ENCODE measurements around the gene RNASE1. TPM values are rescaled to one million over a fixed set of nuclear protein-coding genes. Genes with fewer than 3 reads are reported as not detected.

RNASE1 gene
- total and polyA plus RNA-seq, 4 experiments from 2014 or later: 4.9 to 5.3 TPM; not detected in 2

DNA sequence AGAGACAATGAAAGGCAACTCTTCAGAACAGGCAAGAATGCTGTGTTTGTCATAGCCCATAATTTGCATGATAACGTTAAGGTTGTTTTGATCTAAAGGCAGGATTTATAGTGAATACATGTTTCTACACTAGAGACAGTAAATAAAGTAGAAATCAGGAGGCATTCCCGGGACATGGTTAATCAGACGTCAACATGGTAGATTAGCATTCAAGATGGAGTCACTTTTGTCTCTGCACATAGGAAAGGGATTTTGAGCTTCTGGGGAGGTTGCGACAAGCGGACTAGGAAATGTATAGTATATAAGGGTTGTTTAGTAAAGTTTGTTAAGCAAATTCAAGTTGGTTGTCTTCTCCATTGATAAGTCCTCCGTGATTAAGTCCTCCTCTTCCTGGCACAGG, 2.8 kb upstream of the RNASE1 start:
- Histone ChIP-seq H3K9me3 (ENCODE audit: control insufficient read depth in 1 of 2, low read length in 2 of 2) (no peaks in the 10 kb centered on the region), H3K27ac (ENCODE audit: low read depth, low read length) (no peak overlapping the region), H3K4me3 (ENCODE audit: low read length in 2 of 2) (no peak overlapping the region), H3K4me1 (ENCODE audit: insufficient read depth, low read length) (no peaks in the 10 kb centered on the region), H3K27me3 (ENCODE audit: insufficient read depth, low read length) (no peaks in the 10 kb centered on the region), H3K36me3 (ENCODE audit: insufficient read depth, low read length) (no peaks in the 10 kb centered on the region)
- no peak for DNase-seq
- intact Hi-C loops (cut with micrococcal nuclease): no loop called here
- Mint-ChIP-seq H3K9me3 (no peaks in the 10 kb centered on the region), H3K27ac (no peak overlapping the region), H3K27me3 (peaks cover 7 to 20% of the 10 kb centered on the region in 2 donors), H3K36me3 (no peaks in the 10 kb centered on the region), H3K4me1 (peaks cover 0 to 5% (median 3%) of the 10 kb centered on the region in 4 donors), H3K4me3 (no peak overlapping the region)
- ChIA-PET POLR2A (ENCODE audit: partially characterized antibody) (no interaction called here), CTCF (ENCODE audit: partially characterized antibody) (no interaction called here)

DNA sequence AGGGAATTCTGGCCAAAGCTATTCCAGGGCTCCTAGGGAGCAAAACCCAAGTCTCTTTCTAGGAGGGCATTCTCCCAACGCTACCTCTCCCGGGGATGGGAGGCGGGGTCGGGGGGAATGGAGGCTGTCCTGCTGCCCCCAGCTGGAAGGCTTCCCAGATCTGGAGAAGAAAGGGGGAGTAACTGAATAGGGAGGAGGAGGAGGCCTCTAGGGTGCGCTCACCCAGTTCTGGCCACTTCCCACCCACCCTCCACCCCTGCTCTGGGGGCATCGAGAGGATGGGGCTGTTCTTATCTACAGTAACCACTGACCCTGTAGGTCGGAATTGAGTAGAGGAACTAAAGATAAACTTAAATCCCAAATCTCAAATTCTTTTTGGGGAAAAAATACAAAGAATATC, 579 bp upstream of the RNASE1 start:
- no peak overlapping the region for H3K27ac Mint-ChIP-seq

DNA sequence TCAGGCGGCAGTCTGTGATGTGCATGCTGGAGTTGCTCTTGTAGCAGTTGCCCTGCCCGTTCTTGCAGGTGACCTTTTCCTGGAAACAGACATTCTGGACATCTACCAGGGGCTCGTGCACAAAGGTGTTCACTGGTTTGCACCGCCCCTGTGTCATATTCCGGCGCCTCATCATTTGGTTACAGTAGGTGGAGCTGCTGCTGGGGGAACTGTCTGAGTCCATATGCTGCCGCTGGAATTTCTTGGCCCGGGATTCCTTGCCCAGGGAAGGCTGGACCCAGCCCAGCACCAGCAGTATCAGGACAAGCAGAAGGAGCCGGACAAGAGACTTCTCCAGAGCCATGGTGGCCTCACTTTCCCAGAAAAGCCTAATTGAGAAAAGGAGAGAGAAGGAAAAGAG, 918 bp downstream of the RNASE1 start:
- H3K36me3 ChIP-seq (ENCODE audit: insufficient read depth, low read length): no peaks in the 10 kb centered on the region
- no peak overlapping the region for H3K4me3 Mint-ChIP-seq
- no peak overlapping the region for H3K4me3 ChIP-seq (ENCODE audit: low read length in 2 of 2)
- peaks cover 0 to 5% (median 3%) of the 10 kb centered on the region in 4 donors for H3K4me1 Mint-ChIP-seq
- no peaks in the 10 kb centered on the region for H3K9me3 Mint-ChIP-seq
- no peaks in the 10 kb centered on the region for H3K27me3 ChIP-seq (ENCODE audit: insufficient read depth, low read length)
- POLR2A ChIA-PET (ENCODE audit: partially characterized antibody): no interaction called here
- no peaks in the 10 kb centered on the region for H3K36me3 Mint-ChIP-seq
- no peak overlapping the region for H3K27ac ChIP-seq (ENCODE audit: low read depth, low read length)
- H3K27ac Mint-ChIP-seq: peak overlapping the region in 1 of 7 donors; percentile 34
- no peaks in the 10 kb centered on the region for H3K4me1 ChIP-seq (ENCODE audit: insufficient read depth, low read length)
- no peaks in the 10 kb centered on the region for H3K9me3 ChIP-seq (ENCODE audit: control insufficient read depth in 1 of 2, low read length in 2 of 2)
- H3K27me3 Mint-ChIP-seq: peaks cover 8 to 16% of the 10 kb centered on the region in 2 donors
- CTCF ChIA-PET (ENCODE audit: partially characterized antibody): no interaction called here
- intact Hi-C loops (cut with micrococcal nuclease): no loop called here
- no peak for DNase-seq

More for the DNA sequence above, 579 bp upstream of the RNASE1 start:
- no peaks in the 10 kb centered on the region for H3K4me1 ChIP-seq (ENCODE audit: insufficient read depth, low read length)
- H3K9me3 Mint-ChIP-seq: no peaks in the 10 kb centered on the region
- no peaks in the 10 kb centered on the region for H3K36me3 ChIP-seq (ENCODE audit: insufficient read depth, low read length)
- H3K27me3 ChIP-seq (ENCODE audit: insufficient read depth, low read length): no peaks in the 10 kb centered on the region
- intact Hi-C loops (cut with micrococcal nuclease): no loop called here
- DNase-seq: no peak
- H3K4me1 Mint-ChIP-seq: peaks cover 0 to 5% (median 3%) of the 10 kb centered on the region in 4 donors
- H3K4me3 ChIP-seq (ENCODE audit: low read length in 2 of 2): no peak overlapping the region
- no peaks in the 10 kb centered on the region for H3K9me3 ChIP-seq (ENCODE audit: control insufficient read depth in 1 of 2, low read length in 2 of 2)
- H3K36me3 Mint-ChIP-seq: no peaks in the 10 kb centered on the region
- H3K4me3 Mint-ChIP-seq: no peak overlapping the region
- peaks cover 8 to 18% of the 10 kb centered on the region in 2 donors for H3K27me3 Mint-ChIP-seq
- H3K27ac ChIP-seq (ENCODE audit: low read depth, low read length): no peak overlapping the region
- ChIA-PET POLR2A (ENCODE audit: partially characterized antibody) (no interaction called here), CTCF (ENCODE audit: partially characterized antibody) (no interaction called here)

DNA sequence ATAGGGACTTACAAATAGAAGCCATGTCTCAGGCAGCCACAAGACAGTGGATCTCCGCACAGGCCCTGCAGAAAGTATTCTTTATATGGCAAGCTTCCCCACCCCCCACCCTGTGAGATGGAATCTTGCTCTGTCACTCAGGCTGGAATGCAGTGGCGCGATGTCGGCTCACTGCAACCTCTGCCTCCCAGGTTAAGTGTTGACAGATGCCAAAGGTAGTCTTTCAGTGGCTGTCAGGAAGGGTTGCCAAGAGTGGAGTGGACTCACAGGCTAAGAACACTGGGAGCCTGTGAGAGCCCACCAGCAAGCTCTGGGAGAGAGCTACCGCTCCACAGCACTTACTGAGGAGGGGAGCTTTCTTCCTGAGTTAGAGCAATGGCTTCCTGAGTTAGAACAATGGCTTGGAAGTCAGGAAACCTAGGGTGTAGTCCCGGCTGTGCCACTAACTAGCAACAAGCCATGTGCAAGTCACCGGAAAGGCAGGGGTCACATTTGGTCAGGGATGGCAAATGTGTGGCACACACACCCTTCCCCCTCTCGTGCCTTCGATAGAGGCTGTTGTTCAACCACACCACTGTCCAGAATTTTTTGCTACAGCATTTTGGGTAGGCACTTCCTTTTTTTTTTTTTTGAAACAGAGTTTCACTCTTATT, 2.6 kb downstream of the RNASE1 start:
- H3K27ac Mint-ChIP-seq: no peak overlapping the region
- Histone ChIP-seq H3K36me3 (ENCODE audit: insufficient read depth, low read length) (no peaks in the 10 kb centered on the region), H3K9me3 (ENCODE audit: control insufficient read depth in 1 of 2, low read length in 2 of 2) (no peaks in the 10 kb centered on the region), H3K4me1 (ENCODE audit: insufficient read depth, low read length) (no peaks in the 10 kb centered on the region), H3K27me3 (ENCODE audit: insufficient read depth, low read length) (no peaks in the 10 kb centered on the region), H3K4me3 (ENCODE audit: low read length in 2 of 2) (no peak overlapping the region), H3K27ac (ENCODE audit: low read depth, low read length) (no peak overlapping the region)
- H3K4me3 Mint-ChIP-seq: no peak overlapping the region
- H3K27me3 Mint-ChIP-seq: peaks cover 3 to 11% of the 10 kb centered on the region in 2 donors
- CTCF ChIA-PET (ENCODE audit: partially characterized antibody): interaction anchor here (1.5 kb wide), 1 partner anchor 171 kb away, joined by 4 read pairs; no protein-coding TSS in a partner anchor
- intact Hi-C loops (cut with micrococcal nuclease): no loop called here
- no peak for DNase-seq
- H3K4me1 Mint-ChIP-seq: peaks cover 0 to 5% (median 3%) of the 10 kb centered on the region in 4 donors
- POLR2A ChIA-PET (ENCODE audit: partially characterized antibody): no interaction called here
- H3K9me3 Mint-ChIP-seq: no peaks in the 10 kb centered on the region
- no peaks in the 10 kb centered on the region for H3K36me3 Mint-ChIP-seq

DNA sequence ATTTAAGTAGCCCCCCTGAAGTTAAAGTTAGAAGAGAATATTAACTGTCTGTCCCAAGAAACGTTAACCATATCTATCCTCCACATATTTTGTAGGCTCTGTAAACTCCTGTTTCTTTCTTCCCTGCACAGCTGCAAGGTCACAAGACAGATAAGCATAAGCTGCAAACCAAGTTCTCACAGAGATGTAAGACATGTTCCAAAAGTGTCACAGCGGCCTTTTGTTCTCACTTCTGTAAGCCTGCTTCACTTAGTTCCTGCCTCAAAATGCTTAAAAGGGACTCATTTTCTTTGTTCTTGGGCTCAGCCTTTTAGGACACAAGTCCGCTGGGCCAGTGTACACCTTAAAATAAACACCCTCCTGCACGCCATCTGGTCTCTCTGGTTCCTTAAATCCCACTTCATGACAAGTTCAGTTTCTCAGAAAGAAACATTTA, 3.2 kb downstream of the RNASE1 start:
- Mint-ChIP-seq H3K36me3 (no peaks in the 10 kb centered on the region), H3K27me3 (peaks cover 3 to 11% of the 10 kb centered on the region in 2 donors), H3K4me3 (no peak overlapping the region), H3K27ac (no peak overlapping the region), H3K9me3 (no peaks in the 10 kb centered on the region), H3K4me1 (peaks cover 0 to 5% (median 3%) of the 10 kb centered on the region in 4 donors)
- Histone ChIP-seq H3K4me1 (ENCODE audit: insufficient read depth, low read length) (no peaks in the 10 kb centered on the region), H3K36me3 (ENCODE audit: insufficient read depth, low read length) (no peaks in the 10 kb centered on the region), H3K9me3 (ENCODE audit: control insufficient read depth in 1 of 2, low read length in 2 of 2) (no peaks in the 10 kb centered on the region), H3K4me3 (ENCODE audit: low read length in 2 of 2) (no peak overlapping the region), H3K27me3 (ENCODE audit: insufficient read depth, low read length) (no peaks in the 10 kb centered on the region), H3K27ac (ENCODE audit: low read depth, low read length) (no peak overlapping the region)
- intact Hi-C loops (cut with micrococcal nuclease): no loop called here
- ChIA-PET POLR2A (ENCODE audit: partially characterized antibody) (no interaction called here), CTCF (ENCODE audit: partially characterized antibody) (interaction anchor here (1.0 to 1.5 kb wide), 2 partner anchors 59 to 171 kb away, joined by 3 to 4 read pairs; no protein-coding TSS in a partner anchor)
- no peak for DNase-seq

DNA sequence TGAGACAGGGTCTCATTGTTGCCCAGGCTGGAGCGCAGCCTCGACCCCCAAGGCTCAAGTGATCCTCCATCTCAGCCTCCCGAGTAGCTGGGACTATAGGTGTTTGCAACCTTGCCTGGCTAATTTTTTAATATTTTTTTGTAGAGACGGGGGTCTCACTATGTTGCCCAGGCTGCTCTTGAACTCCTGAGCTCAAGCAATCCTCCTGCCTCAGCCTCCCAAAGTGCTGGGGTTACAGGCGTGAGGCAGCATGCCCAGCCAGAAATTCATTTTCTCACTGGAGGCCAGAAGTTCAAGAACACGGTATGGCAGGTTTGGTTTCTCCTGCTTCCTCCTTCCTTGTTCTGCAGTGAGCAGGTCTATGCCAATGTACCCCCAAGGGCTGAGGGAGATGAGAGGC, 3.7 kb downstream of the RNASE1 start:
- H3K27me3 ChIP-seq (ENCODE audit: insufficient read depth, low read length): no peaks in the 10 kb centered on the region
- H3K4me3 ChIP-seq (ENCODE audit: low read length in 2 of 2): no peak overlapping the region
- no peaks in the 10 kb centered on the region for H3K9me3 ChIP-seq (ENCODE audit: control insufficient read depth in 1 of 2, low read length in 2 of 2)
- Mint-ChIP-seq H3K36me3 (no peaks in the 10 kb centered on the region), H3K27ac (no peak overlapping the region), H3K27me3 (peaks cover 3 to 11% of the 10 kb centered on the region in 2 donors), H3K9me3 (no peaks in the 10 kb centered on the region), H3K4me1 (peaks cover 0 to 5% (median 3%) of the 10 kb centered on the region in 4 donors), H3K4me3 (no peak overlapping the region)
- no peaks in the 10 kb centered on the region for H3K4me1 ChIP-seq (ENCODE audit: insufficient read depth, low read length)
- H3K36me3 ChIP-seq (ENCODE audit: insufficient read depth, low read length): no peaks in the 10 kb centered on the region
- no peak overlapping the region for H3K27ac ChIP-seq (ENCODE audit: low read depth, low read length)
- intact Hi-C loops (cut with micrococcal nuclease): no loop called here
- POLR2A ChIA-PET (ENCODE audit: partially characterized antibody): interaction anchor here (1.2 kb wide), 1 partner anchor 18 kb away, joined by 3 read pairs; the partner anchor contains the start of gene RNASE6
- no peak for DNase-seq
- CTCF ChIA-PET (ENCODE audit: partially characterized antibody): interaction anchor here (1.0 kb wide), 1 partner anchor 59 kb away, joined by 3 read pairs; no protein-coding TSS in a partner anchor

DNA sequence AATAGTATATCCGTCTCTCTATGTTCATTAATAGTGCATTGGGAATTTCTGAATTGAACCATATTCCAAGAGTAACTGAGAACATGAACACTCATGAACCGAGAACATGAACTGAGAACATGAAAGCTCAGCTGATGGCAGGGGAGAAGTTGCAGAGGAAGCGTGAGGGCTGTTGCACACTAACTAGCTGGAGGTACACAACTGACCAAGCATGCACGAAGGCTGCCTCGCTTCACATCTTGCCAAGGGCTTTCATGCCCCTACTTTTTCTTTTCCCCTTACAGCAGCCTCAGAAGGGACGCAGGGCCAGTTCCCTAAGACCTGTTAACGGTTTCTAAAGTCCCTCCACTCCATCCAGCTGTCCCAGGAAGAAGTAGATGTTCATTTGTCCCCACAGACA, 4.3 kb downstream of the RNASE1 start:
- Mint-ChIP-seq H3K4me1 (peaks cover 0 to 5% (median 3%) of the 10 kb centered on the region in 4 donors), H3K9me3 (no peaks in the 10 kb centered on the region), H3K27ac (no peak overlapping the region), H3K27me3 (peaks cover 3 to 11% of the 10 kb centered on the region in 2 donors), H3K36me3 (no peaks in the 10 kb centered on the region), H3K4me3 (no peak overlapping the region)
- H3K27me3 ChIP-seq (ENCODE audit: insufficient read depth, low read length): no peaks in the 10 kb centered on the region
- intact Hi-C loops (cut with micrococcal nuclease): no loop called here
- no peaks in the 10 kb centered on the region for H3K4me1 ChIP-seq (ENCODE audit: insufficient read depth, low read length)
- H3K4me3 ChIP-seq (ENCODE audit: low read length in 2 of 2): no peak overlapping the region
- POLR2A ChIA-PET (ENCODE audit: partially characterized antibody): interaction anchor here (1.2 kb wide), 1 partner anchor 18 kb away, joined by 3 read pairs; the partner anchor contains the start of gene RNASE6
- DNase-seq: no peak
- no peak overlapping the region for H3K27ac ChIP-seq (ENCODE audit: low read depth, low read length)
- H3K9me3 ChIP-seq (ENCODE audit: control insufficient read depth in 1 of 2, low read length in 2 of 2): no peaks in the 10 kb centered on the region
- no peaks in the 10 kb centered on the region for H3K36me3 ChIP-seq (ENCODE audit: insufficient read depth, low read length)
- CTCF ChIA-PET (ENCODE audit: partially characterized antibody): interaction anchor here (1.0 kb wide), 1 partner anchor 60 kb away, joined by 3 read pairs; no protein-coding TSS in a partner anchor

Measured in CD4-positive, alpha-beta memory T cell (primary cell).